OCI-LY7 (cell line): ENCODE results near the gene UMAD1.

ENCODE experiments used
- EZH2phosphoT487 ChIP-seq: fragments of 200-600 bp; sonication (generic); IDR thresholded peaks from 2 replicates; pipeline ENCODE4 v1.6.1; 2018; ENCODE audit warnings: low read depth, borderline replicate concordance, mild to moderate bottlenecking, mixed run types, antibody characterized with exemption, low read length, moderate library complexity, mixed read lengths
- TF ChIP-seq, protein P1 (sequence below): fragments of 200-600 bp; sonication (generic); conservative IDR thresholded peaks from 2 replicates; pipeline ENCODE4 v1.5.1; 2014; ENCODE audit warnings: mild to moderate bottlenecking, antibody characterized with exemption, low read length, moderate library complexity, mixed read lengths

DNA sequence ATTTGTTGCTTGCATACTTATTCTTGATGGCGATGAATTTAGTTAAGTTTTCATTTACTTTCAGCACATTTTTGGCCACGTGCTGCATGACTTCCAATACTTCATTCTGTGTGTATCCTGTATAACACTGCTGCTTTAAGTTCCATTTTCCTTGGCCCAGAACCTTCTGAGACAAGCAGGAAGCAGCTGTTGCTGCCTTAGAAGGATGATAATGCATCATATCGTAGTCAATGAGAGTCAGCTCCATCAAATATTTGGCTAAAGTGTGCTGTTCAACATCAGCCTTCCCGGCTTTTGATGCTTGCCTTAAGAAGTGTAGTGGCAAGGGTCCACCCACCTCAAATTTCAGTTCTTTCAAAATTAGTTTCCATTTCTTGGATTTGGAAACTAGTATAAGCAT lies 268.8 kb downstream of the UMAD1 start:
- TF ChIP-seq, protein P1, sequence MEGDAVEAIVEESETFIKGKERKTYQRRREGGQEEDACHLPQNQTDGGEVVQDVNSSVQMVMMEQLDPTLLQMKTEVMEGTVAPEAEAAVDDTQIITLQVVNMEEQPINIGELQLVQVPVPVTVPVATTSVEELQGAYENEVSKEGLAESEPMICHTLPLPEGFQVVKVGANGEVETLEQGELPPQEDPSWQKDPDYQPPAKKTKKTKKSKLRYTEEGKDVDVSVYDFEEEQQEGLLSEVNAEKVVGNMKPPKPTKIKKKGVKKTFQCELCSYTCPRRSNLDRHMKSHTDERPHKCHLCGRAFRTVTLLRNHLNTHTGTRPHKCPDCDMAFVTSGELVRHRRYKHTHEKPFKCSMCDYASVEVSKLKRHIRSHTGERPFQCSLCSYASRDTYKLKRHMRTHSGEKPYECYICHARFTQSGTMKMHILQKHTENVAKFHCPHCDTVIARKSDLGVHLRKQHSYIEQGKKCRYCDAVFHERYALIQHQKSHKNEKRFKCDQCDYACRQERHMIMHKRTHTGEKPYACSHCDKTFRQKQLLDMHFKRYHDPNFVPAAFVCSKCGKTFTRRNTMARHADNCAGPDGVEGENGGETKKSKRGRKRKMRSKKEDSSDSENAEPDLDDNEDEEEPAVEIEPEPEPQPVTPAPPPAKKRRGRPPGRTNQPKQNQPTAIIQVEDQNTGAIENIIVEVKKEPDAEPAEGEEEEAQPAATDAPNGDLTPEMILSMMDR, result no peak
- no peak for TF ChIP-seq EZH2phosphoT487
